Right lobe of liver (tissue), 6 donors: ENCODE results near the gene TUNAR. TPM values are rescaled to one million over a fixed set of nuclear protein-coding genes. Genes with fewer than 3 reads are reported as not detected.

Source experiments
- ATAC-seq, 4 donors: fragments of 200-7000 bp; cut with Tn5 transposase; one replicate each; pipeline ENCODE4 v1.9.1; 2020; ENCODE audit warnings: mild to moderate bottlenecking in 4 of 4, moderate library complexity in 4 of 4
- DNase-seq, 3 donors: peaks; one replicate each; pipeline ENCODE4 v3.0.0-alpha.2; 2020
- H3K27ac ChIP-seq, 3 donors: fragments of 200-600 bp; one replicate each; pipeline ENCODE4 v1.8.0; 2022
- H3K27me3 ChIP-seq, 2 donors: fragments of 200-600 bp; one replicate each; pipeline ENCODE4 v1.8.0; 2022
- H3K36me3 ChIP-seq, 4 donors: fragments of 200-600 bp; sonication (generic) in 1 of 4; one replicate each; pipeline versions ENCODE4 v1.5.1 to v1.8.0; 2017 to 2022; ENCODE audit warnings: control low read depth in 1 of 4
- H3K4me1 ChIP-seq, 4 donors: fragments of 200-600 bp; sonication (generic) in 1 of 4; one replicate each; pipeline versions ENCODE4 v1.5.1 to v1.8.0; 2017 to 2022; ENCODE audit warnings: control low read depth in 1 of 4
- H3K4me3 ChIP-seq, 3 donors: fragments of 200-600 bp; one replicate each; pipeline ENCODE4 v1.8.0; 2022
- H3K9me3 ChIP-seq, 4 donors: fragments of 200-600 bp; sonication (generic) in 1 of 4; one replicate each; pipeline versions ENCODE4 v1.5.1 to v1.8.0; 2017 to 2022; ENCODE audit warnings: control low read depth in 1 of 4
- CTCF ChIP-seq, 4 donors: fragments of 200-600 bp in 3 of 4; fragments of 450-650 bp in 1 of 4; IDR thresholded peaks; one replicate each; pipeline versions ENCODE4 v1.5.1 to v1.8.0; 2016 to 2022; ENCODE audit warnings: antibody characterized with exemption in 4 of 4, mild to moderate bottlenecking in 2 of 4
- POLR2A ChIP-seq: fragments of 450-650 bp; IDR thresholded peaks from one replicate; pipeline ENCODE4 v1.6.1; 2017; ENCODE audit warnings: antibody characterized with exemption, mild to moderate bottlenecking
- WGBS: methylation state at CpG from one replicate; pipeline ENCODE4 v1.1.6; 2018; ENCODE audit warnings: low coverage, low lambda C conversion rate; ENCODE audit not compliant: insufficient coverage; ENCODE audit errors: missing lambda C conversion rate; 5-methylcytosine and 5-hydroxymethylcytosine counted together
- intact Hi-C, 2 donors: fragments of 100-400 bp; cut with DNase I; formaldehyde crosslinking; loops; one replicate each; pipeline versions ENCODE4 v1.11.2 to v1.14.1; 2022
- total RNA-seq, 6 experiments: library from RNA; depleted of rRNA in 2 of 6; stranded (reverse); fragments of >200 nt in 2 of 6; fragmentation: NEBNext Ultra II Directional in 3 of 6; extraction: Animal tissue kit (Norgen Biotek cat#: 25700) in 3 of 6; gene quantifications; one replicate each; pipeline versions ENCODE4 v1.1.0 to v1.2.4, GENCODE V29; 2016 to 2023
- donor health status: DM: no; HTN: yes; CAD: no.
- donor health status: DM: no; HTN: no; CAD: no.
- donor health status: DM: no; HTN: no; CAD: no.
- donor health status: DM: no; HTN: yes; CAD: no.
- donor health status: DM: no; HTN: yes; CAD: no.

Gene TUNAR
- total RNA-seq, 6 experiments from 2014 or later, result not detected

GRCh38 chr14:95835121-95835730 is 41.4 kb upstream of the TUNAR start:
- H3K27ac ChIP-seq, result no peak overlapping the region
- ATAC-seq, result no peak
- no peaks in the 10 kb centered on the region for H3K27me3 ChIP-seq
- no peaks in the 10 kb centered on the region for H3K9me3 ChIP-seq
- no peak for DNase-seq
- H3K36me3 ChIP-seq, result no peaks in the 10 kb centered on the region
- no peak overlapping the region for H3K4me3 ChIP-seq
- intact Hi-C loops, result no loop called here
- TF ChIP-seq CTCF (IDR thresholded peaks at IDR 0.05), result no peak
- no peak for TF ChIP-seq POLR2A
- WGBS, result 19% methylated on average over 3 of the region's 3 CpGs
- H3K4me1 ChIP-seq, result no peaks in the 10 kb centered on the region

GRCh38 chr14:95838862-95839261 is 37.8 kb upstream of the TUNAR start:
- Histone ChIP-seq H3K4me1 (no peaks in the 10 kb centered on the region), H3K9me3 (no peaks in the 10 kb centered on the region), H3K36me3 (no peaks in the 10 kb centered on the region), H3K27me3 (no peaks in the 10 kb centered on the region), H3K27ac (no peak overlapping the region), H3K4me3 (no peak overlapping the region)
- intact Hi-C loops, result no loop called here
- no peak for ATAC-seq
- DNase-seq, result no peak
- TF ChIP-seq POLR2A, result no peak
- no peak for TF ChIP-seq CTCF (IDR thresholded peaks at IDR 0.05)
- 42% methylated on average over 5 of the region's 5 CpGs for WGBS

- intact Hi-C loops, result no loop called here
- DNase-seq (no peak), ATAC-seq (no peak)
- Histone ChIP-seq H3K9me3 (no peaks in the 10 kb centered on the region), H3K27ac (no peak overlapping the region), H3K27me3 (no peaks in the 10 kb centered on the region), H3K4me1 (no peaks in the 10 kb centered on the region), H3K4me3 (no peak overlapping the region), H3K36me3 (no peaks in the 10 kb centered on the region)
- WGBS, result 61% methylated on average over 5 of the region's 7 CpGs
- TF ChIP-seq POLR2A, result no peak
- no peak for TF ChIP-seq CTCF (IDR thresholded peaks at IDR 0.05)
Measured at GRCh38 chr14:95840094-95840700, 36.4 kb upstream of the TUNAR start.

GRCh38 chr14:95841668-95842067 is 35.0 kb upstream of the TUNAR start:
- Histone ChIP-seq H3K27ac (no peak overlapping the region), H3K4me3 (no peak overlapping the region), H3K27me3 (no peaks in the 10 kb centered on the region), H3K36me3 (no peaks in the 10 kb centered on the region), H3K4me1 (no peaks in the 10 kb centered on the region), H3K9me3 (no peaks in the 10 kb centered on the region)
- intact Hi-C loops, result no loop called here
- no peak for DNase-seq
- WGBS, result 31% methylated on average over 1 of the region's 1 CpG
- no peak for TF ChIP-seq CTCF (IDR thresholded peaks at IDR 0.05)
- TF ChIP-seq POLR2A, result no peak
- no peak for ATAC-seq
